Embryonic facial prominence (tissue), 1 donor: Measurements from ENCODE around the gene ZNF430.
"Not testable (repeated sequence)": the region's sequence is repeated elsewhere in the genome, so short reads cannot be mapped to it uniquely, and the experiment has no call there.

Experiments used
- DNase-seq: peaks from one replicate; pipeline ENCODE4 v3.0.0-alpha.2; 2016; ENCODE audit errors: extremely low spot score

ZNF430 gene

GRCh38 chr19:21020298-21021227 lies at the start of gene ZNF430:
Gene ZNF430 (plus strand): TSS chr19:21020657. CDS start chr19:21020801, 144 bp downstream.
- DNase-seq: peak; percentile 88

- DNase-seq: not testable (repeated sequence)
Observed at GRCh38 chr19:20992788-20993187, 27.7 kb upstream of the ZNF430 start.

GRCh38 chr19:20999731-21000352 lies 20.6 kb upstream of the ZNF430 start:
- DNase-seq: peak; percentile 94

DNA sequence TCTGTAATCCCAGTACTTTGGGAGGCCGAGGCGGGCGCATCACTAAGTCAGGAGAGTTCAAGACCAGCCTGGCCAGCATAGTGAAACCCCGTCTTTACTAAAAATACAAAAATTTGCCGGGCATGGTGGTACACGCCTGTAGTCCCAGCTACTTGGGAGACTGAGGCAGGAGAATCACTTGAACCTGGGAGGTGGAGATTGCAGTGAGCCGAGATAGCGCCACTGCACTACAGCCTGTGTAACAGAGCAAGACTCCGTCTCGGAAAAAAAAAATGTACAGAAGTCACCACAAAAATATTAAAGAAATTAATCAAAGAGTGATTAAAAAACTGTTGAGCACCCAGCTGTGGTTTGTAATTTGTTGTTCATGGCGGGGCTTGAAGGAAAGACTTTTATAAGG lies 781 bp downstream of the ZNF430 start:
- DNase-seq: not testable (repeated sequence)

GRCh38 chr19:21022996-21023395 lies 2.5 kb downstream of the ZNF430 start:
- no peak for DNase-seq

GRCh38 chr19:21023901-21024300 lies 3.4 kb downstream of the ZNF430 start:
- no peak for DNase-seq

GRCh38 chr19:21028969-21029268 lies 8.5 kb downstream of the ZNF430 start:
- no peak for DNase-seq

GRCh38 chr19:21045028-21045427 lies 24.6 kb downstream of the ZNF430 start:
- no peak for DNase-seq

- DNase-seq: no peak
Observed at GRCh38 chr19:21046489-21046888, 26.0 kb downstream of the ZNF430 start.

- DNase-seq: no peak
Observed at GRCh38 chr19:21047716-21048115, 27.3 kb downstream of the ZNF430 start.

- DNase-seq: no peak
Observed at GRCh38 chr19:21052902-21053301, 32.4 kb downstream of the ZNF430 start.

DNA sequence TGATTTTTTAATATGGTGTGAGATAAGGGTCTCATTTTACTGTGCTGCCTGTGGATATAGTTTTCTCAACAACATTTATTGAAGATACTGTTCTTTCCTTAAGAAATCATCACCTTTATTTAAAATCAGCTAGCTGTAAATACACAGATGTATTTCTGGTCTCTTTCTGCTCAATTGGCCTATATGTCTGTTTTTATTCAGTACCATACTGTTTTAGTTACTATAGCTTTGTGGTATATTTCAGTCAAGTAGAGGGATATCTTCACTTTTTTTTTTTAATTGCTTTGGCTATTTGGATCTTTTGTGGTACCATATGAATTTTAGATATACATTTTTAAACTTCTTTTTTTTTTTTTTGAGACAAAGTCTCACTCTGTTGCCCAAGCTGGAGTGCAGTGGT lies 44.9 kb downstream of the ZNF430 start:
- no peak for DNase-seq

DNA sequence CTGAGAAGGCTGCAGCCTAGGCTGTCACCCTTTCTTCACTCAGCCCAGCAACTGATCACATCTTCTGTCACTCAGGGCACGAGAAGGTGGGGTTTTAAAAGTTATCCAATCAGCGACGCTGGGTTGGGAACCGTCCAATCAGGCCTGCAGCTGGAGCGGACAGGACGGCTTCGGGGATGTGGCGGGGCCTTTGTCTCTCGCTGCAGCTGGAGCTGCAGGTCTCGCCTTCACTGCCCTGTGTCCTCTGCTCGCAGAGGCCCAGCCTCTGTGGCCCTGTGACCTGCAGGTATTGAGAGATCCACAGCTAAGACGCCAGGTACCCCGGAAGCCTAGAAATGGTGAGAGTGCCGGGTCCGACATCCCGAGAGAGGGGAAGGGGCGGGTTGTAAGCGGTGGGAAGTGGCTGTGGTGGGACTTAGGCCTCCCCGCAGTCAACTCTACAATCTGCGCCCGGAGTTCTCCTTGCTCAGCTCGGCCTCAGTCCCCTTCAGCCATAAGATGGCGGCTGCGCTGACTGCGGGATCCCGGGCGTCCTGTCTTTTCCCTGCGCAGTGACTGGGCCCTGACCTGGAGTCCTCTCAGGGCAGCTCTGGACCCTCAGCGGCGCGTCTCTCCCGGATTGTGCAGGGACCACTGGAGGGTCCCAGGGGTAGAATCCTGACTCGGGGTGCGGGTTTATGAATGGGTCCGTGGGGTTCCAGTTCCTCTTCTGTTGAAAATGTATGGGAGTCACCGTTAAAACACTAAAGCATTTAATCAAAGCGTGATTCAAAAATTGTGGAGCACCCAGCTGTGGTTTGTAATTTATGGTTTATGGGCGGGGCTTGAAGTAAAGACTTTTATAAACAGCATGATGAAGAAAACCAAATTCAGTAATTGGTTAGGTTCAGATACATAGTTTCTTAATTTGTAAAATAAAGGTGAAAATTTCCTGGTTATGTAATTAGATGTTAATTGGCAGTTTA lies 61.8 kb downstream of the ZNF430 start, which contains the start of gene ZNF714:
Gene ZNF714, plus strand, starts transcription at position 193 of the 965 bp plus-strand sequence. CDS start 16,066 bp downstream, outside the sequence.
- peak; percentile 80 for DNase-seq

DNA sequence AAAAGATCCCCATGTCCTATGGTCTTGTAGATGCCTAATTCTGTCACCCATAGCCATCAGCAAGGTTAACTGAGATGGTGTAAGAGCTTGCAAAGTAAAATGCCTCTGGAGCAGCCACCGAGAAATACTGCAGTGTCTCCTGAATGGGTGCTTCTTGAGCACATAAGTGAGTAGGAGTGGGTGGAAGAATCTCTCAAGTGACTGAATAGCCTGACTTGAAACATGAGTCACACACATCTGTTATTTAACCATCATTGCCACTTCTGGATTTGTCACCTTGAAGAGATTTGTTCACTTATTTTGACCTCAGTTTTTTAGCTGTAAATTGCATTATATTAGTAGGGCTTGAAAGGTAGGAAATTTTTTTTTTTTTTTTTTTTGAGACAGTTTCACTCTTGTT lies 63.9 kb downstream of the ZNF430 start:
- DNase-seq: no peak

- DNase-seq: no peak
Observed at GRCh38 chr19:21087871-21088270, 67.4 kb downstream of the ZNF430 start.

GRCh38 chr19:21092109-21092508 lies 71.7 kb downstream of the ZNF430 start:
- DNase-seq: no peak

DNA sequence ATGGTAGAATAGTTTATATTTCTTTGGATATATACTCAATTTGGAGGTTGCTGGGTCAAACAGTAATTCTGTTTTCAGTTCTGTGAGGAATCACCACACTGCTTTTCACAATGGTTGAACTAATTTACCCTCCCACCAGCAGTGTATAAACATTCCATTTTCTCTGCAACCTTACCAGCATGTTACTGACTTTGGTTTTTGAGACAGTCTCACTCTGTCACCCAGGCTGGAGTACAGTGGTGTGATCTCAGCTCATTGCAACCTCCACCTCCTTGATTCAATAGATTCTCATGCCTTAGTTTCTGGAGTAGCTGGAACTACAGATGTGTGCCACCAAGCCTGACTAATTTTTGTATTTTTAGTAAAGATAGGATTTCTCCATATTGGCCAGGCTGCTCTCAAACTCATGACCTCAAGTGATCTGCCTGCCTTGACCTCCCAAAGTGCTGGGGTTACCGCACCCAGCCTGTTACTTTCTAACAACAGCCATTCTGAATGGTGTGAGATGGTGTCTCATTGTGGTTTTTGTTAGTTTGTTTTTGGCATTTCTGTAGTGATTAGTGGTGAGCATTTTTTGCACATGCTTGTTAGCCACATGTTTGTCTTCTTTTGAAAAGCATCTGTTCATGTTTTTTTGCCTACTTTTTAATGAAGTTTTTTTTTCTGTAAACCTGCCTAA lies 74.0 kb downstream of the ZNF430 start:
- no peak for DNase-seq

DNA sequence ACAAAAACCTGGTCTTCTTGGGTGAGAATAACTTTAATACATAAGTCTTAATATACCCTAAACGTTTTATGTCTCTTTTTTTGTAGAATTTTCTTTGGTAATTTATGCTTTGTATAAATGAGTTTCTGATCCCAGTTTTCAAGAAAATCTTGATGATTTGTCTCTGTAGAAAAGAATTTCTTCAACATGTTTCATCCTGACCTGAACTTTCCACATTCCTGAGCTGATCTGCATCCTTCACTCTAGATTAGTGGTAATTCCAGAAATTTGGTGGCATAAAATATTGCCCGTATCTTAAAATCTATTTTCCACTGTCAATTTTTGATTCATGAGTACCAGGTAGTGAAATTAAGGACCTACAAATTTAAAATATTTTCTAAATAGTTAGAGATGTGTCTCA lies 77.8 kb downstream of the ZNF430 start:
- DNase-seq: no peak

DNA sequence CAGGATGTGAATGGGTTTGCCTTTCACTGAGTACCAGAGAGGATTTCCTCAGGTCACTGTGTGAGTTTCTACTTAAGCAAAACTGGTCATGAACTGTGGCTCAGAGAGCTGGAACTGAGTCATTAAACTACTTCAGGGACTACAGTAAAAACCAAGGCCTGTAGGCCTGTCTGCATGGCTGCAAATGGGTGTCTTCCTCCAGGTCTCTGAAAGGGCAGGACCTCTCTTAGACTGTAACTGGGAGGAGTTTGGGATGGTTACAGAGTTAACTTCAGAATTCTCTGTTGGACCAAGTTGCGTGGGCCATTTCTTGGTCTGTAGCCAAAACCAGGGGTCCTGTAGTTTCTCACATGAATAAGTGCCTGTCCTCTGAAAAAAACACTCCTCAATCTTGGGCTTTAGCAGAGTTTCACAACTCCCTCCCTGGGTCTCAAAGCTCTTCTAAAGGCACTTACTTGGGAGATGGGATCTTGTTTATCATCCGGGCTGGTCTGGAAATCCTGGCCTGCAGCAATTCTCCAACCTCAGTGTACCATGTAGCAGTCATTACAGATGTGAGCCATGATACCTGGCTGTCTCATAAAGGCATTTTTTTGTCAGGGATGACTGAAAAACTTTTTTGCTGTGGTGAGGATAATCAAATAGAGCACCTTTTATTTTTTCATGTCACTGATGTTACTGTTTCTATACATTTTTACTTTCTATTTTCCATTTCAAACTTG lies 81.2 kb downstream of the ZNF430 start:
- no peak for DNase-seq

DNA sequence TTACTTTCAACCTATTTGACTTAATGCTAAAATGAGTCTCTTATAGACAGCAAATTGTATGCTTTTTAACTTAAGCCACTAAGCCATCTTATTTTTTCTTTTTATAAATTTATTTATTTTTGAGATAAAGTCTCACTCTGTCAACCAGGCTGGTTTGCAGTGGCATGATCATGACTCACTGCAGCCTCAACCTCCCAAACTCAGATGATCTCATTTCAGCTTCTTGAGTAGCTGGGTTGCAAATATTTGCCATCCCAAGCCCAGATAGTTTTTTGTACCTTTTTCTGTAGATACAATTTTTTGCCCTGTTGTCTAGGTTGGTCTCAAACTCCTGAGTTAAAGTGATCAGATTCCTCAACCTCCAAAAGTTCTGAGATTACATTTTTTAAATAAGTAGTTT lies 88.7 kb downstream of the ZNF430 start:
- DNase-seq: no peak
